Skin epidermis (tissue), 12 donors: Measurements from ENCODE around the gene HMGN4.

Experiments
- H3K27ac ChIP-seq, 21 experiments: fragments of 200-600 bp; sonication (generic) in 11 of 21; one replicate each; pipeline ENCODE4 v1.5.0; 2020; ENCODE audit warnings: mild to moderate bottlenecking in 3 of 21, inconsistent platforms in 2 of 21, moderate library complexity in 2 of 21
- H3K4me3 ChIP-seq, 7 experiments: fragments of 200-600 bp; sonication (generic) in 2 of 7; one replicate each; pipeline ENCODE4 v1.5.0; 2020; ENCODE audit warnings: inconsistent platforms in 2 of 7, mild to moderate bottlenecking in 2 of 7, moderate library complexity in 1 of 7

HMGN4 gene

GRCh38 chr6:26570027-26570809 is 32.1 kb downstream of the HMGN4 start:
- Histone ChIP-seq H3K27ac (no peak overlapping the region), H3K4me3 (no peak overlapping the region)

- peak overlapping the region in 15 of 21 experiments; percentile 12 to 73 (median 47) for H3K27ac ChIP-seq
- peak overlapping the region; percentile 30 to 48 (median 46) for H3K4me3 ChIP-seq
These were observed 33.6 kb downstream of the HMGN4 start for GRCh38 chr6:26571592-26572296.

GRCh38 chr6:26575494-26575939 is 37.4 kb downstream of the HMGN4 start:
- Histone ChIP-seq H3K4me3 (no peak overlapping the region), H3K27ac (no peak overlapping the region)

- no peak overlapping the region for H3K27ac ChIP-seq
- H3K4me3 ChIP-seq: no peak overlapping the region
These were observed 38.3 kb downstream of the HMGN4 start for GRCh38 chr6:26576407-26576843.

GRCh38 chr6:26576929-26577719 is 39.0 kb downstream of the HMGN4 start:
- Histone ChIP-seq H3K27ac (peak overlapping the region in 2 of 21 experiments; percentile 8 to 19), H3K4me3 (peak overlapping the region in 5 of 7 experiments; percentile 7 to 19 (median 8))

- H3K27ac ChIP-seq: peak overlapping the region in 1 of 21 experiments; percentile 19
- peak overlapping the region in 3 of 7 experiments; percentile 7 to 18 (median 8) for H3K4me3 ChIP-seq
These were observed 39.5 kb downstream of the HMGN4 start for GRCh38 chr6:26577720-26578072.

GRCh38 chr6:26578279-26578678 is 40.1 kb downstream of the HMGN4 start:
- Histone ChIP-seq H3K27ac (no peak overlapping the region), H3K4me3 (no peak overlapping the region)

- H3K27ac ChIP-seq: no peak overlapping the region
- no peak overlapping the region for H3K4me3 ChIP-seq
These were observed 40.6 kb downstream of the HMGN4 start for GRCh38 chr6:26578741-26579140.

GRCh38 chr6:26581164-26581915 is 43.2 kb downstream of the HMGN4 start:
- Histone ChIP-seq H3K27ac (no peak overlapping the region), H3K4me3 (no peak overlapping the region)

- Histone ChIP-seq H3K27ac (no peak overlapping the region), H3K4me3 (no peak overlapping the region)
These were observed 50.8 kb downstream of the HMGN4 start for GRCh38 chr6:26588965-26589364.

GRCh38 chr6:26592649-26593048 is 54.5 kb downstream of the HMGN4 start:
- Histone ChIP-seq H3K4me3 (no peak overlapping the region), H3K27ac (no peak overlapping the region)

GRCh38 chr6:26593278-26594130 is 55.3 kb downstream of the HMGN4 start:
- Histone ChIP-seq H3K27ac (no peak overlapping the region), H3K4me3 (no peak overlapping the region)

- H3K27ac ChIP-seq: no peak overlapping the region
- no peak overlapping the region for H3K4me3 ChIP-seq
These were observed 55.9 kb downstream of the HMGN4 start for GRCh38 chr6:26594131-26594498.

- peak overlapping the region in 4 of 21 experiments; percentile 21 to 67 (median 56) for H3K27ac ChIP-seq
- H3K4me3 ChIP-seq: peak overlapping the region in 3 of 7 experiments; percentile 81 to 96 (median 83)
These were observed 56.8 kb downstream of the HMGN4 start for GRCh38 chr6:26594730-26595632.

- Histone ChIP-seq H3K4me3 (peak overlapping the region; percentile 78 to 100 (median 83)), H3K27ac (peak overlapping the region in 16 of 21 experiments; percentile 9 to 97 (median 66))
These were observed 57.6 kb downstream of the HMGN4 start for GRCh38 chr6:26595669-26596269.
